Islet of Langerhans (tissue), 1 donor: Measurements from ENCODE around the gene ATF6B.
"Not testable (repeated sequence)": the region's sequence is repeated elsewhere in the genome, so short reads cannot be mapped to it uniquely, and the experiment has no call there.

Experiments
- FAIRE-seq: peaks from one replicate; lab custom pipeline; 2011; peaks lifted over from hg19 to GRCh38; lab: Jason Lieb, UNC

Gene ATF6B

DNA sequence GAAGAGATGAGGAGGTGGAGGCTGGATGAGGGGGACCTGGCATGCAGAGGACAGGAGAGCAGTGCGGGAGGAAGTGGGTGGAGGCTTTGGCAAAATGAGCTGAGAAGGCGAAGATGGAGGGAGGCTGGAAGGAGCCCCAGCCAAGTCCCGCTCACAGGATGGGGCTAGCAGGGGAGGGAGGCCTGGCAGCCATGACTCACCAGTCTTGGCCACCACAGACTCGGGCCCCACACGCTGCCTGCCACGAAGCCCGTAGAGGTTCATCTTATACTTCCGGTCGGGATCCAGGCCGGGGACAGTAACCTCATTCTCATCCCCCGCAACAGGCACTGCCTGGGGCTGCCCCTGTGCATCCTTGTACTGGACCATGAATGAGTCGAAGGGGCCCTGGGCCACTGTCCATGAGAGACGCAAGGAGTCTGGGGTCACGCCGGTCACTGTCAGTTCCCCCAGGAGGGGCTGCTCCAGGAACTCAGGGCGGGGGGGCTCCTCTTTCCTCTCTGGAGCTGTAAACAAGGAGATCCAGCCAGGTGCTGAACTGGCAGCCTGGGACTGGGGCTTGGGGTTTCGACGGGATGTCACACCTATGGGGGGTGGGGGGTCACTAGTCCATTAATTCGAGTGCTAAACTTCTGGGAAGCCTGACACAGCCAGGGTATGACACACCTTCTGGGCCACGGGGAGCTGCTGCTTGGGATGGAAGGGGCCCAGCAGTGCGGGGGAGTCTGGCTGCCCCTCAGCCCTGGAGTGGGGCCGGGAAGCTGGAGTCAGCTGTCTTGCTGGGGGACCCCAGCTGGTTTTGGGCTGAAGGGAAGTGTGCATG, 46.7 kb downstream of the ATF6B start:
- FAIRE-seq, result no peak

- FAIRE-seq, result no peak
These were observed 48.3 kb downstream of the ATF6B start for GRCh38 chr6:32079566-32080290.

- FAIRE-seq, result no peak
These were observed 51.7 kb downstream of the ATF6B start for GRCh38 chr6:32076321-32076809.

- FAIRE-seq, result no peak
These were observed 52.3 kb downstream of the ATF6B start for GRCh38 chr6:32075781-32076180.

GRCh38 chr6:32074996-32075532, 53.0 kb downstream of the ATF6B start:
- no peak for FAIRE-seq

- no peak for FAIRE-seq
These were observed 54.4 kb downstream of the ATF6B start for GRCh38 chr6:32073613-32074012.

DNA sequence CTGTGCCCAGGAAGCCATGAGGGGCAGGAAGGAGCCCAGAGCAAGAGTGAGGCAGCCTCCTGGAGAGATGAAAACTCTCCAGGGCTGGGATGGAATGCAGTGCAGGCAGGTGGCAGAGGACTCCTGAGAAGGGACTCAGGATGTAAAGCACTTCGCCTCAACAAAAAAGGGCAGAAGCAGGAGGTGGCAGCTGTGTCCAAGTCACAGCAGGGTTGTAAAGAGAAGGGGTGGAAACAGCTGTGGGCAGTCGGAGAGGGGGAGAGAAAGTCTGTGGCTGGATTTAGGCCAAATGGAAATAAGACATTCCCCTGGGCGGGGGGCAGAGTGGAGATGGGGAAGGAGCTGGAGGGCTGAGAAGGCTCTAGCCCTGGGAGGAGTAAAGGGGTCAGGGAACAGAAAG, 54.9 kb downstream of the ATF6B start:
- no peak for FAIRE-seq

GRCh38 chr6:32070814-32071543, 57.1 kb downstream of the ATF6B start:
- FAIRE-seq, result no peak

- no peak for FAIRE-seq
These were observed 58.0 kb downstream of the ATF6B start for GRCh38 chr6:32069878-32070515.

- FAIRE-seq, result no peak
These were observed 58.6 kb downstream of the ATF6B start for GRCh38 chr6:32069460-32069859.

- FAIRE-seq, result no peak
These were observed 59.2 kb downstream of the ATF6B start for GRCh38 chr6:32068867-32069266.

DNA sequence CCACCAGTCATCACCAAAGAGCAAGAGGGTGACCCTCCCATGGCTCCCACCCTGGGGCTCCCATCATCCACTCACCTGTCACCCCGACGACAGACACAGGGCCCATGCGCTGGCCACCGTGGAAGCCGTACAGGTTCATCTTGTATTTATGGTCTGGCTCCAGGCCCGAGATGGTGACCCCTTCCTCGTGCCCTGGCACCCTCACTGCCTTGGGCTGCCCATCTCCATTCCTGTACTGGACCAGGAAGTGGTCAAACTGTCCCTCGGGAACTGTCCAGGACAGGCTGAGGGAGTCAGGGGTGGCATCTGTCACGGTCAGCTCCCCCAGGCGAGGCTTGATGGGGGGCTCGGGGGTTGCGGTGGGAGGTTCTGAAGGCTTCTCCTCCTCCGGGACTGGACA, 59.7 kb downstream of the ATF6B start:
- FAIRE-seq, result not testable (repeated sequence)

GRCh38 chr6:32067521-32067920, 60.5 kb downstream of the ATF6B start:
- FAIRE-seq, result not testable (repeated sequence)
